GM13977 (cell line): Measurements from ENCODE around the gene ECE2.
"Not testable (repeated sequence)": the region's sequence is repeated elsewhere in the genome, so short reads cannot be mapped to it uniquely, and the experiment has no call there.

Experiments
- DNase-seq: peaks from one replicate; pipeline ENCODE4 v3.0.0; 2012; ENCODE audit warnings: low spot score
- in situ Hi-C: fragments of 300-500 bp; cut with MboI; formaldehyde crosslinking; loops from one replicate; pipeline ENCODE4 v1.12.0; 2022; ENCODE audit warnings: low sequenced_read_pairs, low pct_unique_long_range_greater_than_20kb, mixed read lengths, inconsistent platforms; ENCODE audit not compliant: unreplicated experiment
- TF ChIP-seq, protein P1 (sequence below): IDR thresholded peaks from 2 replicates; pipeline ENCODE4 v1.5.1; 2012; ENCODE audit warnings: mild to moderate bottlenecking, control low read depth; ENCODE audit not compliant: insufficient read depth; ENCODE audit errors: extremely low read depth, missing control alignments

The ECE2 gene

DNA sequence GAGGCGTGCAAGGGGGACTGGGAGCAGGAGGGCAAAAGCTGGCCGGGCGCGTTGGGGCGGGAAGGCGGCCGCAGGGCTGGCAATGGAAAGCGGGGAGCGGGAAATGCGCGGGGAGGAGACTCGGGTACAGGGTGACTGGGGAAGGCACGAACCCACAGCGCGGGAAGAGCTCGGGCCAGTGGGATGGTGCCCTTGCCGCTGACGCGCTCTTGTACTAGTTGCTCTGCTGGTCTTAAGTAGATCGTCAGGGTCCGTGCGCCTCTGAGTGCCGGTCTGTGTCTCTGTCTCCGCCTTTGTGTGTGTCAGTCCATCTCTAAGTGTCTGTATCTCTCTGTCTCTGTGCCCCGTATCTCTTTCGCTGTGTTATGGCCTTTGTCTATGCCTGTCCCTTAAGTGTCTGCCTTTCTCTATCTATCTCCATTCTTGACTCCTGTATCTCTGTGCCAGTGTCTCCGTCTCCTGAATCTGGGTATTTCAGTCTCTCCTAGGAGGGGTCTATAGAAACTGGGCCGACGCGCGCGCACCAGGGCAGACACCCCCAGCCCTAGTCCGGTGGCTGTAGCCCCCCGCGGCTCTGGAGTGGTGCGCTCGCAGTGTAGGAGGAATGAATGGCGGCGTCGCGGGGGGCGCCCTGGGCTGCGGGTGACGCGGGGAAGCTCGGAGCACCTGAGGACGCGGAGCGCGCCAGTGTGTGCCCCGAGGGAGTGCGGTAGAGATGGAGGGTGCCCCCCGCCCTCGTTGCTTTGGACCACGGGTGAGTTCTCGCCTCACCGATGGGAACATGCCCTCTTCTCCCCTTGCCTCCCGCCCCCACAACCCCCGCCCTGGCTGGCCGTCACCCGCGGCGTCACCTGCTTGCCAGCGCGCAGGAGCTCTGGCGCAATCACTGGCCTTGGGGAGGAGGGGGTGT is 13.7 kb upstream of the ECE2 start:
- TF ChIP-seq, protein P1, sequence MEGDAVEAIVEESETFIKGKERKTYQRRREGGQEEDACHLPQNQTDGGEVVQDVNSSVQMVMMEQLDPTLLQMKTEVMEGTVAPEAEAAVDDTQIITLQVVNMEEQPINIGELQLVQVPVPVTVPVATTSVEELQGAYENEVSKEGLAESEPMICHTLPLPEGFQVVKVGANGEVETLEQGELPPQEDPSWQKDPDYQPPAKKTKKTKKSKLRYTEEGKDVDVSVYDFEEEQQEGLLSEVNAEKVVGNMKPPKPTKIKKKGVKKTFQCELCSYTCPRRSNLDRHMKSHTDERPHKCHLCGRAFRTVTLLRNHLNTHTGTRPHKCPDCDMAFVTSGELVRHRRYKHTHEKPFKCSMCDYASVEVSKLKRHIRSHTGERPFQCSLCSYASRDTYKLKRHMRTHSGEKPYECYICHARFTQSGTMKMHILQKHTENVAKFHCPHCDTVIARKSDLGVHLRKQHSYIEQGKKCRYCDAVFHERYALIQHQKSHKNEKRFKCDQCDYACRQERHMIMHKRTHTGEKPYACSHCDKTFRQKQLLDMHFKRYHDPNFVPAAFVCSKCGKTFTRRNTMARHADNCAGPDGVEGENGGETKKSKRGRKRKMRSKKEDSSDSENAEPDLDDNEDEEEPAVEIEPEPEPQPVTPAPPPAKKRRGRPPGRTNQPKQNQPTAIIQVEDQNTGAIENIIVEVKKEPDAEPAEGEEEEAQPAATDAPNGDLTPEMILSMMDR, result no peak
- DNase-seq, result peak; percentile 72
- in situ Hi-C loops, result no loop called here

GRCh38 chr3:184262764-184263179 is 13.1 kb upstream of the ECE2 start:
- no peak for DNase-seq
- in situ Hi-C loops, result no loop called here
- TF ChIP-seq, protein P1, result no peak

DNA sequence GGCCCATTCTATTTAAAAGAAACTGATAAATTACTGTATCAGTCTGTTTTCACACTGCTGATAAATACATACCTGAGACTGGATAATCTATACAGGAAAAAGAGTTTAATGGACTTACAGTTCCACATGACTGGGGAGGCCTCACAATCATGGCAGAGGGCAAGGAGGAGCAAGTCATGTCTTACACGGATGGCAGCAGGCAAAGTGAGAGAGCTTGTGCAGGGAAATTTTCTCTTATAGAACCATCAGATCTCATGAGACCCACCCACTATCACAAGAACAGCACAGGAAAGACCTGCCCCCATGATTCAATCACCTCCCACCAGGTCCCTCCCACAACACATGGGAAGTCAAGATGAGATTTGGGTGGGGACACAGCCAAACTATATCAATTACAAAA is 8.6 kb upstream of the ECE2 start:
- in situ Hi-C loops, DNase-seq: not testable (repeated sequence)

DNA sequence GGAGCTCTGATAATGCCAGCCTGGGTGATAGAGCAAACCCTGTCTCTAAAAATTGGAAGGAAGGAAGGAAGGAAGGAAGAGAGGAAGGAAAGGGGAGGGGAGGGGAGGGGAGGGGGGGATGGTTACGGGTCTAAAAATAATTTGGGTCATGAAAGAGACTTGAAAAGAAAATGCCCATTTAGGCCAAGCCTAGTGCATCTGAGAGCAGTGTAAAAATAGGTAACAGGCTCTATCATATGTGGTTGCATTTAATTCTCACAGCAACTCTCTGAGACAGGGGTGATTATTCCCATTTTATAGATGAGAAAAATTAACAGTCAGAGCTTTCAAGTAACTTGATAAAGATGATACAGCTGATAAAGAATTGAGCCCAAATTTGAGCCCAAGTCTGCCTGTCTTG is 3.6 kb upstream of the ECE2 start:
- DNase-seq, result no peak
- TF ChIP-seq, protein P1, result no peak
- in situ Hi-C loops, result no loop called here

DNA sequence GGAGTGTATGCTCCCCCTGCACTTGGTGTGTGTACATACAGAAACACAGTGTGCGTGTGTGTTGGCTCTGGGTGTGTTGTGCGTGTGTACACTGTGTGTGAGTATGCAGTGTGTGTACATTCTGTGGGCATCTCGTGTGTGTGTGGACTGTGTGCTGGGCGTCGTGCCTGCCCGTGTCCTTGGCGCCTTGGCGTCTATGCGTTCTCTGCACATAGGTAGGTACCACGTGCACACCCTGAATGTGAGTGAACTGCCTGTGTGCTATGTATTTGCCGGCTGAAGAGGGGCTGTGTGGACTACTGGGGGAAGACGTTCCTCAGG is 481 bp upstream of the ECE2 start:
- DNase-seq, result no peak
- TF ChIP-seq, protein P1, result no peak
- in situ Hi-C loops, result no loop called here

- TF ChIP-seq, protein P1, result no peak
- in situ Hi-C loops, result no loop called here
- DNase-seq, result no peak
These were observed 1.5 kb downstream of the ECE2 start for GRCh38 chr3:184277366-184277765.

DNA sequence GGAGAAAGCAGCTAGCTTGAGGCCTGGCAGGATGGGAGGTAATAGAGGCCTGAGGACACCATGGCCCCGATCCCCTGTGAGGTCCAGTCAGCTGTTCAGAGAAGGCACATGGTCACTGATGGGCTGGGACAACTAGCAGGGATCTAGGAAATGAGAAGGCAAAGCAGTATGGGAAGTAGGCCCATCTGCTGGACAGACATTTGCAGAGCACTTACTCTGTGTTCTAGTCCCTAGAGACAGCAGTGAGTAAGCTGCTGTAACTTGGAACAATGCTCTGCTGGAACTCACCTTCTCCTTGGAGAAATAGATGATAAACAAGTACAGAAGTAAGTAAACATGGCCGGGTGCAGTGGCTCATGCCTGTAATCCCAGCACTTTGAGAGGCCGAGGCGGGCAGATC is 7.1 kb downstream of the ECE2 start:
- TF ChIP-seq, protein P1, result no peak
- no peak for DNase-seq
- in situ Hi-C loops, result no loop called here
